HCT116 (cell line): ENCODE measurements around the gene RBKS.

ENCODE experiments used
- ATF3 ChIP-seq: IDR thresholded peaks from 2 replicates; pipeline ENCODE4 v1.6.1; 2012
- CBX3 ChIP-seq: IDR thresholded peaks from 2 replicates; pipeline ENCODE4 v1.6.1; 2012; ENCODE audit warnings: low read depth
- CTCF ChIP-seq, 3 experiments: fragments of 200-600 bp in 1 of 3; sonication (generic) in 1 of 3; IDR thresholded peaks in 2 of 3; conservative IDR thresholded peaks in 1 of 3; 2 replicates each; pipeline ENCODE4 v1.5.1; 2012 to 2017; ENCODE audit warnings: low read depth in 2 of 3, low read length in 2 of 3, antibody characterized with exemption in 1 of 3, borderline replicate concordance in 1 of 3, control low read depth in 1 of 3, mild to moderate bottlenecking in 1 of 3, mixed read lengths in 1 of 3, mixed run types in 1 of 3, moderate library complexity in 1 of 3; ENCODE audit not compliant: insufficient read depth in 1 of 3
- ELF1 ChIP-seq: IDR thresholded peaks from 2 replicates; pipeline ENCODE4 v1.6.1; 2012; ENCODE audit warnings: low read depth, borderline replicate concordance
- EZH2 ChIP-seq: fragments of 200-600 bp; sonication (generic); IDR thresholded peaks from 2 replicates; pipeline ENCODE4 v1.6.1; 2017; ENCODE audit warnings: antibody characterized with exemption, mixed run types
- EZH2phosphoT487 ChIP-seq: fragments of 200-600 bp; IDR thresholded peaks from 2 replicates; pipeline ENCODE4 v1.6.1; 2018; ENCODE audit warnings: antibody characterized with exemption, borderline replicate concordance
- JUND ChIP-seq: IDR thresholded peaks from 2 replicates; pipeline ENCODE4 v1.6.1; 2012
- POLR2A ChIP-seq: IDR thresholded peaks from 2 replicates; pipeline ENCODE4 v1.7.0; 2011; ENCODE audit warnings: borderline replicate concordance; ENCODE audit not compliant: insufficient read depth, insufficient read length; ENCODE audit errors: extremely low read depth
- POLR2AphosphoS5 ChIP-seq: IDR thresholded peaks from 2 replicates; pipeline ENCODE4 v1.6.1; 2011; ENCODE audit warnings: mild to moderate bottlenecking, low read depth, low read length, moderate library complexity
- REST ChIP-seq: IDR thresholded peaks from 2 replicates; pipeline ENCODE4 v1.6.1; 2012; ENCODE audit warnings: low read depth
- SIN3A ChIP-seq: IDR thresholded peaks from 2 replicates; pipeline ENCODE4 v1.6.1; 2012; ENCODE audit warnings: low read depth
- SP1 ChIP-seq: IDR thresholded peaks from 2 replicates; pipeline ENCODE4 v1.6.1; 2012; ENCODE audit warnings: low read depth
- SRF ChIP-seq: IDR thresholded peaks from 2 replicates; pipeline ENCODE4 v1.6.1; 2012; ENCODE audit warnings: low read depth
- ZFX ChIP-seq: fragments of 450-650 bp; IDR thresholded peaks from 2 replicates; pipeline ENCODE4 v1.6.1; 2017

GRCh38 chr2:27756091-27756490 is 134.1 kb downstream of the RBKS start:
- TF ChIP-seq SP1 (no peak), EZH2 (no peak), POLR2A (no peak), SIN3A (no peak), CTCF (IDR thresholded peaks at IDR 0.05 in 2 of 3, conservative IDR thresholded peaks at IDR 0.05 in 1 of 3; ENCODE audit: borderline replicate concordance in 1 of 3, insufficient read depth in 1 of 3, low read depth in 2 of 3, low read length in 2 of 3) (no peak), EZH2phosphoT487 (no peak), POLR2AphosphoS5 (no peak), JUND (no peak), ATF3 (no peak), ELF1 (no peak), REST (no peak), CBX3 (no peak), SRF (no peak), ZFX (no peak)
